Endothelial cell of umbilical vein (primary cell): ENCODE measurements around the gene SLC35G4. TPM values are rescaled to one million over a fixed set of nuclear protein-coding genes. Genes with fewer than 3 reads are reported as not detected.

Source experiments
- BruUV-seq: library from RNA; stranded (reverse); fragments of 400-500 nt; replicated peaks from 2 replicates; lab custom pipeline; 2021; lab: Mats Ljungman, UMichigan
- CTCF ChIA-PET: fragments of 300-600, 350-600 bp; sonication (Branson Sonifier 250); formaldehyde crosslinking; loops from one replicate; lab custom pipeline; 2021; ENCODE audit warnings: antibody characterized with exemption, inconsistent platforms; lab: Charles Lee
- POLR2A ChIA-PET: fragments of 300-600, 350-600 bp; sonication (Branson Sonifier 250); formaldehyde crosslinking; loops from one replicate; lab custom pipeline; 2021; ENCODE audit warnings: antibody characterized with exemption, inconsistent platforms; lab: Charles Lee
- DNase-seq: peaks from one replicate; pipeline ENCODE4 v3.0.0-alpha.2; 2011; ENCODE audit warnings: low read depth, low spot score
- FAIRE-seq: peaks from 2 replicates; lab custom pipeline; 2011; peaks lifted over from hg19 to GRCh38; lab: Jason Lieb, UNC
- H2AFZ ChIP-seq: 2 replicates; pipeline ENCODE4 v1.6.0; 2012; ENCODE audit warnings: low read depth, low read length, control low read depth, inconsistent platforms
- H3K27ac ChIP-seq: 2 replicates; pipeline ENCODE4 v1.5.1; 2011; ENCODE audit warnings: low read depth, mild to moderate bottlenecking, control low read depth, low read length, moderate library complexity; ENCODE audit not compliant: insufficient read depth
- H3K27me3 ChIP-seq, 2 experiments: 2 replicates each; pipeline versions ENCODE4 v1.6.0 to v1.6.1; 2011; ENCODE audit warnings: low read length in 2 of 2, mixed read lengths in 1 of 2; ENCODE audit not compliant: control insufficient read depth in 2 of 2, insufficient read depth in 2 of 2
- H3K36me3 ChIP-seq, 2 experiments: 2 replicates in 1 of 2; 3 replicates in 1 of 2; pipeline ENCODE4 v1.5.1; 2011; ENCODE audit warnings: low read length in 2 of 2, mild to moderate bottlenecking in 1 of 2, moderate library complexity in 1 of 2; ENCODE audit not compliant: control insufficient read depth in 2 of 2, insufficient read depth in 2 of 2; ENCODE audit errors: extremely low read depth in 1 of 2
- H3K4me1 ChIP-seq: 3 replicates; pipeline ENCODE4 v1.5.1; 2011; ENCODE audit warnings: mild to moderate bottlenecking, low read length; ENCODE audit not compliant: control insufficient read depth, insufficient read depth; ENCODE audit errors: extremely low read depth
- H3K4me2 ChIP-seq: 2 replicates; pipeline ENCODE4 v1.6.1; 2011; ENCODE audit warnings: low read length, control low read depth, mixed read lengths; ENCODE audit not compliant: insufficient read depth
- H3K4me3 ChIP-seq, 3 experiments: fragments of 200-600 bp in 1 of 3; sonication (generic), shearing (Covaris generic) in 1 of 3; replicated peaks in 1 of 3; 2 replicates each; pipeline ENCODE4 v1.5.1; 2011 to 2016; ENCODE audit warnings: control low read depth in 3 of 3, low read length in 3 of 3, mild to moderate bottlenecking in 2 of 3, inconsistent platforms in 1 of 3, low read depth in 1 of 3, moderate library complexity in 1 of 3; ENCODE audit not compliant: insufficient read depth in 1 of 3
- H3K79me2 ChIP-seq: 2 replicates; pipeline ENCODE4 v1.6.0; 2012; ENCODE audit warnings: low read length, inconsistent platforms; ENCODE audit not compliant: control insufficient read depth, insufficient read depth
- H3K9ac ChIP-seq: replicated peaks from 2 replicates; pipeline ENCODE3; 2011; ENCODE audit warnings: low read length, control low read depth; ENCODE audit not compliant: insufficient read depth; ENCODE audit errors: extremely low read depth
- H3K9me1 ChIP-seq: replicated peaks from 3 replicates; pipeline ENCODE4 v1.6.0; 2011; ENCODE audit warnings: mild to moderate bottlenecking, low read length; ENCODE audit not compliant: control insufficient read depth, insufficient read depth; ENCODE audit errors: extremely low read depth
- H3K9me3 ChIP-seq: replicated peaks from 2 replicates; pipeline ENCODE4 v1.5.1; 2012; ENCODE audit warnings: low read length, inconsistent platforms; ENCODE audit not compliant: control insufficient read depth, insufficient read depth
- H4K20me1 ChIP-seq: replicated peaks from 2 replicates; pipeline ENCODE3; 2011; ENCODE audit warnings: mild to moderate bottlenecking, low read length; ENCODE audit not compliant: control insufficient read depth, insufficient read depth; ENCODE audit errors: extremely low read depth
- EZH2 ChIP-seq: IDR thresholded peaks from 2 replicates; pipeline ENCODE4 v1.6.1; 2012; ENCODE audit warnings: borderline replicate concordance, low read depth, mild to moderate bottlenecking, moderate library complexity, low read length, inconsistent platforms; ENCODE audit not compliant: severe bottlenecking
- FOS ChIP-seq: IDR thresholded peaks from 2 replicates; pipeline ENCODE4 v1.6.1; 2011; ENCODE audit warnings: mild to moderate bottlenecking, low read length, moderate library complexity, borderline replicate concordance; ENCODE audit not compliant: insufficient read depth
- GATA2 ChIP-seq: IDR thresholded peaks from 2 replicates; pipeline ENCODE4 v1.7.0; 2011; ENCODE audit warnings: low read depth, mild to moderate bottlenecking, moderate library complexity, mixed read lengths, low read length; ENCODE audit not compliant: insufficient read length, insufficient read depth
- JUN ChIP-seq: IDR thresholded peaks from 2 replicates; pipeline ENCODE4 v1.6.1; 2011; ENCODE audit warnings: borderline replicate concordance, low read depth; ENCODE audit not compliant: insufficient read length, insufficient read depth
- MYC ChIP-seq: IDR thresholded peaks from one replicate; pipeline ENCODE4 v1.6.1; 2011; ENCODE audit warnings: mild to moderate bottlenecking, low read depth, low read length
- POLR2A ChIP-seq: IDR thresholded peaks from 2 replicates; pipeline ENCODE4 v1.6.1; 2012; ENCODE audit warnings: low read depth, mild to moderate bottlenecking, control low read depth, low read length
- POLR2AphosphoS5 ChIP-seq: IDR thresholded peaks from 2 replicates; pipeline ENCODE4 v1.6.1; 2012; ENCODE audit warnings: low read depth, mild to moderate bottlenecking, control low read depth, low read length, moderate library complexity; ENCODE audit not compliant: insufficient read depth
- dilution Hi-C: fragments of 300-500 bp; cut with MboI; formaldehyde crosslinking; loops from one replicate; pipeline ENCODE4 v1.15.0; 2019; ENCODE audit warnings: low sequenced_read_pairs; ENCODE audit not compliant: extremely low pct_ligation_motif_present
- intact Hi-C: fragments of 100-400 bp; cut with micrococcal nuclease; formaldehyde crosslinking; loops from one replicate; pipeline ENCODE4 v1.10.0; 2022
- polyA plus RNA-seq, 4 experiments: library from polyadenylated mRNA; depleted of rRNA in 3 of 4; stranded (reverse) in 3 of 4; unstranded in 1 of 4; fragments of >200 nt; gene quantifications; 2 replicates each; pipeline versions ENCODE4 v1.2.1 to v1.2.3, GENCODE V29; 2011 to 2012; ENCODE audit warnings: missing spikeins in 1 of 4
- total RNA-seq: library from RNA; stranded (reverse); gene quantifications from 2 replicates; pipeline ENCODE4 v1.2.3, GENCODE V29; 2021
- TF ChIP-seq, protein P1 (sequence below): IDR thresholded peaks from 2 replicates; pipeline ENCODE4 v1.6.1; 2011; ENCODE audit not compliant: insufficient read depth, insufficient read length
- TF ChIP-seq, protein P2 (sequence below), 2 donors: IDR thresholded peaks; 1 replicate in 1 of 2; 2 replicates in 1 of 2; pipeline ENCODE4 v1.5.1; 2011; ENCODE audit warnings: low read length in 2 of 2, mild to moderate bottlenecking in 2 of 2, moderate library complexity in 2 of 2, control low read depth in 1 of 2, inconsistent platforms in 1 of 2, low read depth in 1 of 2; ENCODE audit not compliant: insufficient read depth in 1 of 2; ENCODE audit errors: extremely low read depth in 1 of 2

The SLC35G4 gene
- total and polyA plus RNA-seq, 2 donors (not counting 3 experiments of a cell fraction or from before 2014, with no cell fraction given) = not detected

- dilution Hi-C loops = no loop called here
- Histone ChIP-seq H4K20me1 (no peaks in the 10 kb centered on the region), H3K4me3 (no peak overlapping the region), H3K9me1 (no peaks in the 10 kb centered on the region), H3K4me1 (no peaks in the 10 kb centered on the region), H3K79me2 (no peaks in the 10 kb centered on the region), H2AFZ (no peak overlapping the region), H3K27me3 (no peaks in the 10 kb centered on the region), H3K36me3 (no peaks in the 10 kb centered on the region), H3K9ac (no peak overlapping the region), H3K27ac (no peak overlapping the region), H3K4me2 (no peak overlapping the region), H3K9me3 (no peaks in the 10 kb centered on the region)
- TF ChIP-seq POLR2A (no peak), POLR2AphosphoS5 (no peak), MYC (no peak), EZH2 (no peak), FOS (no peak), JUN (no peak)
- TF ChIP-seq, protein P1, sequence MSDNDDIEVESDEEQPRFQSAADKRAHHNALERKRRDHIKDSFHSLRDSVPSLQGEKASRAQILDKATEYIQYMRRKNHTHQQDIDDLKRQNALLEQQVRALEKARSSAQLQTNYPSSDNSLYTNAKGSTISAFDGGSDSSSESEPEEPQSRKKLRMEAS = no peak
- ChIA-PET CTCF (no interaction called here), POLR2A (no interaction called here)
- DNase-seq (no peak), FAIRE-seq (no peak)
- intact Hi-C loops = no loop called here
- BruUV-seq = no TSS peak
Observed at GRCh38 chr18:11587846-11588245, 21.6 kb upstream of the SLC35G4 start.

GRCh38 chr18:11591957-11592356, 17.4 kb upstream of the SLC35G4 start:
- Histone ChIP-seq H3K9ac (no peak overlapping the region), H4K20me1 (no peaks in the 10 kb centered on the region), H3K36me3 (no peaks in the 10 kb centered on the region), H3K4me1 (no peaks in the 10 kb centered on the region), H2AFZ (no peak overlapping the region), H3K4me2 (no peak overlapping the region), H3K9me3 (no peaks in the 10 kb centered on the region), H3K9me1 (no peaks in the 10 kb centered on the region), H3K79me2 (no peaks in the 10 kb centered on the region), H3K27me3 (no peaks in the 10 kb centered on the region), H3K4me3 (no peak overlapping the region), H3K27ac (no peak overlapping the region)
- FAIRE-seq (no peak), DNase-seq (no peak)
- dilution Hi-C loops (no loop called here), intact Hi-C loops (no loop called here)
- POLR2A ChIA-PET = no interaction called here
- CTCF ChIA-PET = no interaction called here
- no peak for TF ChIP-seq JUN
- no peak for TF ChIP-seq GATA2
- TF ChIP-seq EZH2 = no peak
- TF ChIP-seq, protein P2, sequence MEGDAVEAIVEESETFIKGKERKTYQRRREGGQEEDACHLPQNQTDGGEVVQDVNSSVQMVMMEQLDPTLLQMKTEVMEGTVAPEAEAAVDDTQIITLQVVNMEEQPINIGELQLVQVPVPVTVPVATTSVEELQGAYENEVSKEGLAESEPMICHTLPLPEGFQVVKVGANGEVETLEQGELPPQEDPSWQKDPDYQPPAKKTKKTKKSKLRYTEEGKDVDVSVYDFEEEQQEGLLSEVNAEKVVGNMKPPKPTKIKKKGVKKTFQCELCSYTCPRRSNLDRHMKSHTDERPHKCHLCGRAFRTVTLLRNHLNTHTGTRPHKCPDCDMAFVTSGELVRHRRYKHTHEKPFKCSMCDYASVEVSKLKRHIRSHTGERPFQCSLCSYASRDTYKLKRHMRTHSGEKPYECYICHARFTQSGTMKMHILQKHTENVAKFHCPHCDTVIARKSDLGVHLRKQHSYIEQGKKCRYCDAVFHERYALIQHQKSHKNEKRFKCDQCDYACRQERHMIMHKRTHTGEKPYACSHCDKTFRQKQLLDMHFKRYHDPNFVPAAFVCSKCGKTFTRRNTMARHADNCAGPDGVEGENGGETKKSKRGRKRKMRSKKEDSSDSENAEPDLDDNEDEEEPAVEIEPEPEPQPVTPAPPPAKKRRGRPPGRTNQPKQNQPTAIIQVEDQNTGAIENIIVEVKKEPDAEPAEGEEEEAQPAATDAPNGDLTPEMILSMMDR (IDR thresholded peaks at IDR 0.05; ENCODE audit: extremely low read depth in 1 of 2, insufficient read depth in 1 of 2, low read depth in 1 of 2, low read length in 2 of 2) = no peak
- TF ChIP-seq, protein P1 = no peak
- no peak for TF ChIP-seq MYC
- TF ChIP-seq FOS = no peak
- BruUV-seq = no TSS peak
